GM10248 (cell line): ENCODE data around the gene IL16.

Experiments
- CTCF ChIA-PET: fragments of 300-600 bp; sonication (Branson Sonifier 250); formaldehyde crosslinking; extraction: SDS; loops from one replicate; lab custom pipeline; 2021; ENCODE audit warnings: antibody characterized with exemption; lab: Yijun Ruan, JAX
- POLR2A ChIA-PET: fragments of 350-650 bp; sonication (Branson Sonifier 250); formaldehyde crosslinking; extraction: SDS; loops from one replicate; lab custom pipeline; 2020; ENCODE audit warnings: antibody characterized with exemption; lab: Yijun Ruan, JAX
- DNase-seq: peaks from one replicate; pipeline ENCODE4 v3.0.0; 2012; ENCODE audit errors: extremely low spot score
- TF ChIP-seq, protein P1 (sequence below): IDR thresholded peaks from 2 replicates; pipeline ENCODE4 v1.5.1; 2012; ENCODE audit warnings: mild to moderate bottlenecking, low read depth; ENCODE audit errors: extremely low read depth, missing control alignments, control extremely low read depth

IL16 gene

DNA sequence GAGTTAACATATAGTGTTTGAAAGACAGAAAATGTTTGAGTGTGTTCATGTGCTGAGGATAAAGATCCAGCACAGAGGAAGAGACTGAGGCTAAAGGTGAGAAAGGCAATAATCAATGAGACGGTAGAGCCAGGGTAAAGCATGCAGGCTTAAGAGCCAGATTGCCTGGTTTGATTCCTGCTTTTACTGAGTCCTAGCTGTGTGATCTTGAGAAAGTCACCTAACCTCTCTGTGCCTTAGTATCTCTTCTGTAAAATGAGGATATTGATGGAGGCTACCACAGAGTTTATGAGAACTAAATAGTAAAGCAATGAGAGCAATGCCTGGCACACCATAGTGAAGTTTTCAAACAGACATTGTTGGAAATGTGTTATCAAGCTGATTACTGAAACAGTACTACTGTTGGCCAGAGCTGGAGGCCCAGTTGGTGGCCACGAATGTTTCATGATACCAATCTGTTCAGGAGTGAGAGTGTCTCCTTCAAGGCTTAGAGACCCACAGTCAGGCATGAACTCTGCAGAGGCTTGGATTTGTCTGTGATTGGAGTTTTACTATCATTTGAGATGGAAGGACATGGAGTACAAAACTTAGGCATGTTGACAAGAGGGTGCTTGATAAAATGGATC lies 26.8 kb downstream of the IL16 start:
- TF ChIP-seq, protein P1, sequence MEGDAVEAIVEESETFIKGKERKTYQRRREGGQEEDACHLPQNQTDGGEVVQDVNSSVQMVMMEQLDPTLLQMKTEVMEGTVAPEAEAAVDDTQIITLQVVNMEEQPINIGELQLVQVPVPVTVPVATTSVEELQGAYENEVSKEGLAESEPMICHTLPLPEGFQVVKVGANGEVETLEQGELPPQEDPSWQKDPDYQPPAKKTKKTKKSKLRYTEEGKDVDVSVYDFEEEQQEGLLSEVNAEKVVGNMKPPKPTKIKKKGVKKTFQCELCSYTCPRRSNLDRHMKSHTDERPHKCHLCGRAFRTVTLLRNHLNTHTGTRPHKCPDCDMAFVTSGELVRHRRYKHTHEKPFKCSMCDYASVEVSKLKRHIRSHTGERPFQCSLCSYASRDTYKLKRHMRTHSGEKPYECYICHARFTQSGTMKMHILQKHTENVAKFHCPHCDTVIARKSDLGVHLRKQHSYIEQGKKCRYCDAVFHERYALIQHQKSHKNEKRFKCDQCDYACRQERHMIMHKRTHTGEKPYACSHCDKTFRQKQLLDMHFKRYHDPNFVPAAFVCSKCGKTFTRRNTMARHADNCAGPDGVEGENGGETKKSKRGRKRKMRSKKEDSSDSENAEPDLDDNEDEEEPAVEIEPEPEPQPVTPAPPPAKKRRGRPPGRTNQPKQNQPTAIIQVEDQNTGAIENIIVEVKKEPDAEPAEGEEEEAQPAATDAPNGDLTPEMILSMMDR = no peak
- ChIA-PET CTCF (no interaction called here), POLR2A (no interaction called here)
- DNase-seq = no peak

DNA sequence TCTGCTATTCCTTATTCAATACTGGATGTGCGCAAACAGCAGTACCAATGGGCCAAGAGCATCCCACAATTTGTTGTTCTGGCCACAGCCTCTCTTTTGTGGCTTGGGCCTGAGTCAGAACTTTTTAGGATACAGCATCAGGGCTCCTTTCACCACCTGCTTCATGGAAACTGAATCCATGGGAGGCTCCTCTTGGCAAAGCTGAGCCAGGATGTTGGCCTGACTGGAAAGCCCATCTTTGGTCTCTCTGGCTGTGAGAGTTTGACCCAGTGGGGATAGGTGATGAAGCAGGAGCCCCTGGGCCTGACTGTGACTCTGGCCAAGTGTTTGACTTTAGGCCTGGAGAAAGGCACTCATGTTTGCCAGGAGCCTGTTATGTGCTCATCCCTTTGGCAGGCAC lies 27.6 kb downstream of the IL16 start:
- ChIA-PET POLR2A (no interaction called here), CTCF (interaction anchor here (2.2 kb wide), 1 partner anchor 9 kb away, joined by 8 read pairs; no protein-coding TSS in a partner anchor)
- DNase-seq = no peak
- TF ChIP-seq, protein P1 = no peak

DNA sequence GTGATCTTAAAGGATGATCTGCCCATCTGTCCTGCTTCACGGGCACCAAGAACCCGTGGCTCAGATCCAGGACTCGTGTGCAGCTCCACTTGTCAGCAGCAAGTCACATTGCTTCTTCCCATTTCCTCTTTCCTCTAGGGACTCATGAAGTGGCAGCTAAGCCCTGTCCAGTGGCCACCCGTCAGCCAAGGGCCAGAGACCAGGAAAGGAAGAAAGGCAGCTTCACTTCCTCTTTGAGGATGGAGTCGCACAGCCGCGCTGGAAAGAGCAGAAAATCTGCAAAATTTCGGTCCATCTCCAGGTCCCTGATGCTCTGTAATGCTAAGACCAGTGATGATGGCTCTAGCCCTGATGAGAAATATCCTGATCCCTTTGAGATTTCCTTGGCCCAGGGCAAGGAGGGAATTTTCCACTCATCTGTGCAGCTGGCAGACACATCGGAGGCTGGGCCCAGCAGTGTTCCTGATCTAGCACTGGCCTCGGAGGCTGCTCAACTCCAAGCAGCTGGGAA lies 28.5 kb downstream of the IL16 start:
- TF ChIP-seq, protein P1 = no peak
- ChIA-PET POLR2A (no interaction called here), CTCF (interaction anchor here (2.2 kb wide), 1 partner anchor 10 kb away, joined by 8 read pairs; no protein-coding TSS in a partner anchor)
- no peak for DNase-seq

DNA sequence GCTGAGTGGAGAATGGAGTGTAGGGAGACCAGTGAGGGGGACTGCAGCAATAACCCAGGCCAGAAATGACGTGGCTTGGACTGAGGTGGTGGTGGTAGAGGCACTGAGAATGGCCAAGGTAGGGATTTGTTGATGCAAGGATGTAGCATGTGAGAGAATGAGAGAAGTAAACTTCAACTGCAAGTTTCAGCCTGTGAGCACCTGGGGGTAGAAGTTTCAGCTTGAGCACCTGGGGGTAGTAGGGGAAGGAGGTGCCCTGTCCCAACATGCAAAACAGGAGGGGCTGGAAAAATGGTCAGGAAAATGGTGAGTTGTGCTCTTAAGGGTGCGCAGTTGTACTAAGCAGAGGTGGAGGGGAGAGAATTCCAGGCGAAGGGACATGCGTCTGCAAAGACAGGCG lies 31.0 kb downstream of the IL16 start:
- TF ChIP-seq, protein P1 = no peak
- DNase-seq = no peak
- POLR2A ChIA-PET = no interaction called here

DNA sequence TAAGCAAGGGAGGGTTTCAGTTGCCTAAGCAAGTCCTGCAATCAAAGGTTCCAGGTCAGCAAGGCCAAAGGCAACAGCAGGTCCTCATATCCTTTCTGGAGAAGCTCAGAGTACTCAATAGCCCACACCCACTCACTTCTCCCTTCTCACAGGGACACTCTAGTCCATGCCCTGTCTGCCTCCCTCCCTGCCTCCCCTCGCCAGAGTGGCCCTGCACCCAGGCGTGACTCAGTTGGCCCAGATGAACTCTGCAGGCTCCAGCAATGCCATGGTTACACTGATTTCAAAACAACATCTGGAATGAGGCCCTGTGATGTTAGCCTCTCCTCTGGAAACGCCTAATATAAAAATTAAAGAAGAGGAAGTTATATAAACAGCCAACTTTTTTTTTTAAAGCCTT lies 32.9 kb downstream of the IL16 start:
- ChIA-PET CTCF (interaction anchor here (2.3 kb wide), 1 partner anchor 14 kb away, joined by 5 read pairs; no protein-coding TSS in a partner anchor), POLR2A (no interaction called here)
- TF ChIP-seq, protein P1 = no peak

More for the DNA sequence above, 31.0 kb downstream of the IL16 start:
- CTCF ChIA-PET = no interaction called here

DNA sequence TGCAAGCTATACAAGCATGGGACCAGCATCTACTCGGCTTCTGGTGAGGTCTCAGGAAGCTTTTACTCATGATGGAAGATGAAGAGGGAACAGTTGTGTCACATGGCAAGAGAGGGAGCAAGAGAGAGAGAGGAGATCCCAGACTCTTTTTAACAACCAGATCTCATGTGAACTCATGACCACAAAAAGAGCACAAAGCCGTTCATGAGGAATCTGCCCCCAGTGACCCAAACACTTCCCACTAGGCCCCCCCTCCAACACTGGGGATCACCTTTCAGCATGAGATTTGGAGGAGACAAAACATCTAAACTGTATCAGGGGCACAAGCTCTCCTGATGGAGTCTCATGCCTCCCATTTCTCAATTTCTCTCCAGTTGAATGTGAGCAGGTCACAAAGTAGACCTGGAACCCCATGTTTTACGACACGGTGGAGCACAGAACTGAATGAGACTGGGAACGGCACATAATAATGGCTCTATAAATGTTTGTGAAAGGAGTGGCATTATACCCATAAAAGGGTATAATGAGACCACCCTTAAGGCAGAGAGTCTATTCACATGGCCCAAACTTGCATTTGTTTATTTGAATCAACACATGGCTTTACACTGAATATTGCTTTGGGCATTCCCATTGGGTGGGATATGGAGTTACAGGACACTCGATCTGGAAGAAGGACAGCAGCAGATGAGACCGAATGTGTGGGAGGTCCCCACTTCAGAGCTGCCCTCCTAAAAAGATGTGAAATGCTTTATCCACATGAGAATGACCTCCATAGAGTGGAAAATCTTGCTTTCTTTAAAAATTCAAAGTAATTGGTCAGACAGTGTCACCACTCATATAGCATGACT lies 38.8 kb downstream of the IL16 start:
- TF ChIP-seq, protein P1 = no peak
- ChIA-PET POLR2A (no interaction called here), CTCF (interaction anchor here (0.8 to 4.3 kb wide), 3 partner anchors 15 to 31 kb away, joined by 3 to 25 read pairs (median 3); no protein-coding TSS in a partner anchor)
- DNase-seq = no peak

More for the DNA sequence above, 32.9 kb downstream of the IL16 start:
- no peak for DNase-seq
